LNCAP (cell line): ENCODE measurements around the gene FGFRL1.

Source experiments
- CTCF ChIP-seq: fragments of 450-650 bp; IDR thresholded peaks from 2 replicates; pipeline ENCODE4 v1.5.1; 2017; ENCODE audit warnings: mild to moderate bottlenecking

Gene FGFRL1

GRCh38 chr4:1000686-1001260 is 10.7 kb upstream of the FGFRL1 start:
- TF ChIP-seq CTCF = no peak

- TF ChIP-seq CTCF = no peak
These were observed 9.8 kb upstream of the FGFRL1 start for GRCh38 chr4:1001561-1002130.

GRCh38 chr4:1002131-1002630 is 9.2 kb upstream of the FGFRL1 start:
- TF ChIP-seq CTCF = no peak

GRCh38 chr4:1002631-1003251 is 8.7 kb upstream of the FGFRL1 start:
- no peak for TF ChIP-seq CTCF

GRCh38 chr4:1003271-1004070 is 8.0 kb upstream of the FGFRL1 start:
- no peak for TF ChIP-seq CTCF

- no peak for TF ChIP-seq CTCF
These were observed 7.4 kb upstream of the FGFRL1 start for GRCh38 chr4:1004071-1004418.

GRCh38 chr4:1004557-1005485 is 6.6 kb upstream of the FGFRL1 start:
- no peak for TF ChIP-seq CTCF
